ENCODE results near the gene TBCC.
"Not testable (repeated sequence)": the region's sequence is repeated elsewhere in the genome, so short reads cannot be mapped to it uniquely, and the experiment has no call there.

Gene TBCC

GRCh38 chr6:42769836-42770235 is 23.9 kb upstream of the TBCC start:
- no peak for DNase-seq

DNA sequence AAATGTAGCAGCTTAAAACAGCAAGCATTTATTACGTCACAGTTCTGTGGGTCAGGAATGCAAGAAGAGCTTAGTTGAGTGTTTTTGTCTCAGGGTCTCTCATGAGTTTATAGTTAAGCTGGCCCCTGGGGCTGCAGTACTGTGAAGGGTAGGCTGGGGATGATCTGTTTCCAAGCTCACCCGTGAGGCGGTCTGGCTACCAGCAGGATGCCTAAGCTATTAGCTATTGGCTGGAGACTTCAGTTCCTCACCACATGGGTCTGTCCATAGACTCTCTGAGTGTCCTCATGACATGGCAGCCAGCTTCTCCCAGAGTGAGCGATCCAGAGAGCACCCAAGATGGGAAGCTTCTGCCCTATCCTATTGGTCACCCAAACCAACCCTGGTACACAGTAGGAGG is 23.1 kb upstream of the TBCC start:
- no peak for DNase-seq

- DNase-seq = no peak
These were observed 20.3 kb upstream of the TBCC start for GRCh38 chr6:42766163-42766670.

DNA sequence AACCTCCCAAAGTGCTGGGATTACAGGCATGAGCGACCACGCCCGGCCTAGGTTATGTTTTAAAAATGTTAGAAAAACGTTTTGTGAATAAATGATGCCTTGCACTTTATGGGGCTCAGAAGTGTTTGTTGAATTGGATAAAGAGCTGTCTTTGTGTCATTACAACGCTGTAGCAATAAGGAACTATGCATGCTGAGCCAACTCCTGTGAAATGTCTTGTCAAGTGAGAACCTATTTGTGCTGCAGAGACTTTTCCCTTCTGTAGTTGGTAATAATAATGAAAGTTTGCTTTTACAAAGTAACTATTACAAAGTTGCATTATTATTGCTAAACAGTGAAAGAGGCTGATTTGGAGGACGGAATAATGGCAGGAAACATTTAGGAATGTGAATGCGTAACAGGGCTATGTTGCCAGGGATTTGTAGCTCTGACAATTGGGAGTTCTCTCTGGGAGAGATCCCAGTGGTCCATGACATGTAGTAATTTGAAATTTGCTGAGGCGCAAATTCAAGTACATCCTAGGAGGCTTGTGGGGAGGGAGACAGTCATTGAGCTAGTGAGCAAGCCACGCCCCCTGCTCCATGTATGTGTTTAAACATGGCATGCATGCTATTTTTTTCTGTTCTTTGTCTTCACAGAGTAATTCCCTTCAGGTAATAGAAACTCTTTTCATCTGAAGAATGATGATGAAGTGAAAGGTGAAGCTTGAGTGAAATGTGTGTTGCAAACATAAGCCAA is 19.2 kb upstream of the TBCC start:
- no peak for DNase-seq

- DNase-seq = no peak
These were observed 17.0 kb upstream of the TBCC start for GRCh38 chr6:42762950-42763349.

GRCh38 chr6:42762426-42762859 is 16.5 kb upstream of the TBCC start:
- DNase-seq = no peak

DNA sequence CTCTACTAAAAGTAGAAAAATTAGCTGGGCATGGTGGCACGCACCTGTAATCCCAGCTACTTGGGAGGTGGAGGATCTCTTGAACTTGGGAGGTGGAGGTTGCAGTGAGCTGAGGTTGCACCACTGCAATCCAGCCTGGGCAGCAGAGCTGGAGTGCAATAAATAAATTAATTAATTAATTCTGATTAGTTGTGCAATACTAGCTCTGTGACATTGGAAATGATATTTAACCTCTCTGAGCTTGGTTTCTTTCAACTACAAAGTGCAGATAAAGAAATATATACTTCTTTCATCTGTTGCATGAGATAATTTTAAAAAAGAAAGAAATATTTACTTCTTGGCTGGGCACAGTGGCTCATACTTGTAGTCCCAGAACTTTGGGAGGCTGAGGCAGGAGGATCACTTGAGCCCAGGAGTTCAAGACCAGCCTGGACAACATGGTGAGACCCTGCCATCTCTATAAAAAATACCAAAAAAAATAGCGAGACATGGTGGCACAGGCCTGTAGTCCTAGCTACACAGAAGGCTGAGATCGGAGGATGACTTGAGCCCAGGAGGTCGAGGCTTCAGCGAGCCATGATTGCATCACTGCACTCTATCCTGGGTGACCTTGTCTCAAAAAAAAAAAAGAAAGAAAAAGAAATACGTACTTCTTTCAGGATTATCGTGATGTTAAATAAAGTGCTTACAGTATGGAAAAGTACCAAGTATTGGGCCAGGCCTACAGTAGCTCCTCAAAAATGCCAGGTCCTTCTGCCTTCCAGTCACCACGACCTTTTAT is 15.6 kb upstream of the TBCC start:
- no peak for DNase-seq

DNA sequence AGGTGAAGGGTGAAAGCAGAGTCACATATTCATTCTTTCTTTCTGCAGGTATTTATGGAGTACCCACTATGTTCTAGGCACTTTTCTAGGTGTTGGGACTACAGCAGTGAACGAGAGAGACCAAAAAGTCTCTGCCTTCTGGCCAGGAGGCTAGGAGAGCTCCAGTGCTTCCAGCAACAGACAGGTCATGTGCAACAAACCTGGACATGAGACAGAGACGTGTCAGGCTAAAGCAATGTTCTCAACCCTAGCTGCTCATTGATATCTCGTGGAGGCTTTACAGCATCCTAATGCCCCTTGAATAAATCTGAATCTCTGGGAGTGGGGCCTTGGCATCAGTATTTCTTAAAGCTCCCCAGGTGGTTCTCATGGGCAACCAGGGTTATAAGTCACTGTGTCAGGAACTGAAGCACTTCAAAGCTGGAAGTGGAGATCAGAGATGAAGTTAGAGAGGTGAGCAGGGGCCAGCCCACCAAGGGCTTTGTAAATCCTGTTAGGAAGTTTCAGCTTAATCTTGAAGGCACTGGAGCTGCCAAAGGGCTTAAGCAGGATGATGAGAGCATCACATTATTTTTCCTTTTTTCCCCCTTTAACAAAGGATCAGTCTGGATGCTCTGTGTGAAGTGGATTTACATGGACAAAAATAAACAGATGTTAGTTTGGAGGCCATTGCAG is 13.0 kb upstream of the TBCC start:
- no peak for DNase-seq

GRCh38 chr6:42756722-42757121 is 10.8 kb upstream of the TBCC start:
- no peak for DNase-seq

DNA sequence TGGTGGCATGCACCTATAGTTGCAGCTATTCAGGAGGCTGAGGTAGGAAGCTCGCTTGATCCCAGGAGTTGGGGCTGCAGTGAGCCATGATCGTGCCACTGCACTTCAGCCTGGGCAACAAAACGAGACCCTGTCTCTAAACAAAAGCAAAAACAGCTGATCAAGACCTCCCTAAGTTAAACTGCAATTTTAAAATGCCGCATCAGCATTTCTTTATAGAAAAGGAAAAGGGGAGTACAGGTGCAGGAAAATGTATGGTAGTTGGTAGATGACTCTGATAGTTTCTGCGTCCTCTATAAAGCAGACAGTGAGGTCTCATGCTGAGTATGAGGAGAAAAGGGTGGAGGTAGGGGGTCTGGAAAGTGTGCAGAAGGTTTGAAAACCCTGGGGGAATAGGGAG is 8.9 kb upstream of the TBCC start:
- DNase-seq = no peak

- DNase-seq = no peak
These were observed 5.2 kb upstream of the TBCC start for GRCh38 chr6:42751055-42751454.

GRCh38 chr6:42748203-42748898 is 2.4 kb upstream of the TBCC start:
- DNase-seq = no peak

DNA sequence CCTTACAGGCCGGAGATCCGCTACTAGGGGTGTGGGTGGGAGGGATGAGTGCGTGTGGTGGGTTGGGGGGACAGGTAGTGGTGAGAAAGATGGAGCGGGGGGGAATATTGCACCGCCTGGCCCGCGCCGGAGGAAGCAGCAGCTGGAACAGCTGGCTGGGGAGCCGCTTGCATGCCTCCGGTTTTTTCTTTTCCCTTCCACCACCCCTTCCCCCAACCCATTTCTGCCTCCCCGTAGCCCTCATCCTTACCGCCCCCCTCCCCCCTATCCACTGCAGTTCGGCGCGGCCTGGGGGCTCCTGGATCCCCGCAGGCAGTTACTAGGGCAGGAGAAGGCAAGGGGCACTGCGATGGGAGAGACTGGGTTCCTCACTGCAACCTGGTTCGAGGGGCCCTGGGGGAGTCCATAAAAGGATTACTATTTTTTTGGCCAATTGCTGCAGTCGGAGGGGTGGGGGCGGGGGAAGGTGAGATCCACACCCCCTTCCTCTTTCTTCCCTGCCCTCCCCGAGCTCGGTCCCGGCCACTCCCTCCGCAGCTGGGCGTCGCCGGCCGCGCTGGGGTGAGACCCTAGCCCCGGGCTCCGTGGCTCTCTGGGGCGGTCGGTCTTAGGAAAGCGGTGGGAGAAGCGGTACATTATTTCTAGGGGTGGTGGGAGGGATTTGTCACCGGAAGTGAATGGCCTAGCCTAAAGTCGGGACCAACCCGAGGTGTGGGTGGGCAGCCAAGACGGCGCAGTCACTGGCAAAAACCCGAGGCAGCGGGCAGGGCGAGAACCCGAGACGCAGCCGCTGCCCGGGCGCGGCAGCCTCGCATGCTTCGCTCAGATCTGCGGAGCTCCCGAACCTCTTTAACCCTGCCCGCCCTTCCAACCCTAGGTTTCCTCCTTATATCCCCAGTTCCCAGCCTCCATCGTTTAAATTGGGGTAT is 824 bp upstream of the TBCC start:
- DNase-seq = peak; percentile 88

DNA sequence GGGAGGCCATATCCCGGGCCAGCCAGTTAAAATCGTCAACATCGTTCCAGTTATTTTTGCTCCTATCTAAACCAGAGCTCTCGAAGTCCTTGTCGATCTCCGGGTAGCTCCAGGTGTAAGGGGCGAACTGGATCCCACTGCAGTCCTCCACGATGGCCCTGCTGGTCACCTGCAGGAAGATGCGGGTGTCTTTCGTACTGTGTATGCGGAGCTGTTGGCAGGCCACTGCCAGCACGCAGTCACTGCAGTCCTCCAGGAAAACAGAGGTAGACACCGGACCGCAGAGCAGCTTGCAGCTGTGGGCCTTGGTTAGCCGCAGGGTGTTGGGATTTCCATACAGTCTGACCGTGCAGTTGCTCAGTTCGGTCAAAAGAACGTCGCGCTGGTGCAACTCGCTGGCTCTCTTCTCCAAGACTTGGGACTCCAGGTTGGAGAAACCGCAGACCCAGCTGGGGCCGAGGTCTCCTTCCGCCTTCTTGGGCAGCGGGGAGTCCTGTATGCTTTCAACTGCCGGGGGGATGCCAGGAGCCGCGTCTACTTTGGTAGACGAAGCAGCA is 742 bp downstream of the TBCC start:
- no peak for DNase-seq

- DNase-seq = no peak
These were observed 1.5 kb downstream of the TBCC start for GRCh38 chr6:42744351-42744893.

GRCh38 chr6:42742116-42742894 is 3.6 kb downstream of the TBCC start:
- peak; percentile 55 for DNase-seq

- no peak for DNase-seq
These were observed 5.2 kb downstream of the TBCC start for GRCh38 chr6:42740725-42741124.

GRCh38 chr6:42735976-42736375 is 9.9 kb downstream of the TBCC start:
- no peak for DNase-seq

DNA sequence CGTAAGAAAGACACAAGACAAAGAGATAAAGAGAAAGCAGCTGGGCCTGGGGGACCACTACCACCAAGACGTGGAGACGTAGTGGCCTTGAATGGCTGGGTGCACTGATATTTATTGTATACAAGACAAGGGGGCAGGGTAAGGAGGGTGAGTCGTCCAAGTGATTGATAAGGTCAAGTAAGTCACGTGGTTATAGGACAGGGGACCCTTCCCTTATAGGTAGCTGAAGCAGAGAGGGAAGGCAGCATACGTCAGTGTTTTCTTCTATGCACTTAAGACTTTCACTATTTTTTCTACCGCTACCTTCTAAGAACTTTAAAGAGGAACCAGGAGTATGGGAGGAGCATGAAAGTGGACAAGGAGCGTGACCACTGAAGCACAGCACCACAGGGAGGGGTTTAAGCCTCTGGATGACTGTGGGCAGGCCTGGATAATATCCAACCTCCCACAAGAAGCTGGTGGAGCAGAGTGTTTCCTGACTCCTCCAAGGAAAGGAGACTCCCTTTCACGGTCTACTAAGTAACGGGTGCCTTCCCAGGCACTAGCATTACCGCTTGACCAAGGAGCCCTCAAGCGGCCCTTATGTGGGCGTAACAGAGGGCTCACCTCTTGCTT is 11.9 kb downstream of the TBCC start:
- not testable (repeated sequence) for DNase-seq

DNA sequence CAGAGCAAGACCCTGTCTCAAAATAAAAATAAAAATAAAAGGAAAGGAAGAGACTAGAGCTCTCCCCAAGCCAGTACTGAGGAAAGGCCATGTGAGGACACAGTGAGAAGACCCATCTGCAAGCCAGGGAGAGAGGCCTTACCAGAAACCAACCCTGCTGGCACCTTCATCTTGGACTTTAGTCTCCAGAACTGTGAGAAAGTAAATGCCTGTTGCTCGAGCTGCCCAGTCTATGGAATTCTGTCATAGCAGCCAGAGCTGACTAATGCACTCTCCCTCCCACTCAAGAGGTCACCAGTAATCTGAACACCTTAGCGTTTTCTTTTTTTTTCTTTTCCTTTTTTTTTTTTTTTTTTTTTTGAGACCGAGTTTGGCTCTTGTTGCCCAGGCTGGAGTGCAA is 16.2 kb downstream of the TBCC start:
- DNase-seq = no peak

Measured in NCI-H510A (cell line).